ENCODE results near the gene SOCS1. TPM values are rescaled to one million over a fixed set of nuclear protein-coding genes. Genes with fewer than 3 reads are reported as not detected.

SOCS1 gene
- total and polyA plus RNA-seq, 2 experiments from 2014 or later, result 84.7 to 104 TPM

- H2AFZ ChIP-seq, result peak overlapping the region; percentile 90; the same call in 1 of the 2 replicates
- no peaks in the 10 kb centered on the region for H3K36me3 ChIP-seq (ENCODE audit: insufficient read depth)
- no peaks in the 10 kb centered on the region for H3K9me2 ChIP-seq (ENCODE audit: insufficient read depth)
- ATAC-seq (no peak), DNase-seq (ENCODE audit: low spot score) (no peak)
- no peaks in the 10 kb centered on the region for H3F3A ChIP-seq (replicated peaks; ENCODE audit: low read depth)
- no peaks in the 10 kb centered on the region; the same call in 1 of the 2 replicates for H3K4me1 ChIP-seq (ENCODE audit: insufficient read depth)
- peaks cover 3% of the 10 kb centered on the region; the same call in 1 of the 3 replicates for H3K4me1 Mint-ChIP-seq
- no peaks in the 10 kb centered on the region for H4K20me1 ChIP-seq (replicated peaks; ENCODE audit: insufficient read depth)
- no peaks in the 10 kb centered on the region for H3K27me3 ChIP-seq (ENCODE audit: insufficient read depth)
- peak overlapping the region; percentile 55; the same call in 1 of the 2 replicates for H3K27ac ChIP-seq (ENCODE audit: low read depth)
- H3K4me3 ChIP-seq, result no peak overlapping the region
- H3K9me3 Mint-ChIP-seq, result no peaks in the 10 kb centered on the region
- TF ChIP-seq REST (IDR thresholded peaks at IDR 0.05; ENCODE audit: unreplicated experiment), result no peak
- TF ChIP-seq ZNF331 (CRISPR knock-in tag; IDR thresholded peaks at IDR 0.05; ENCODE audit: low read depth), result no peak
- no peak for TF ChIP-seq NANOG (IDR thresholded peaks at IDR 0.05; ENCODE audit: borderline replicate concordance)
- no peak for TF ChIP-seq ETS1 (IDR thresholded peaks at IDR 0.05)
- TF ChIP-seq POLR2AphosphoS5 (IDR thresholded peaks at IDR 0.05; ENCODE audit: low read depth), result no peak
- H3K27ac Mint-ChIP-seq, result no peak overlapping the region
- H3K36me3 Mint-ChIP-seq (ENCODE audit: low read depth), result no peaks in the 10 kb centered on the region
- peaks cover 4% of the 10 kb centered on the region for H3K27me3 Mint-ChIP-seq (ENCODE audit: insufficient read depth, low read depth, poor library complexity)
- no peaks in the 10 kb centered on the region for H3K79me2 ChIP-seq (replicated peaks; ENCODE audit: insufficient read depth)
- H3K4me3 Mint-ChIP-seq, result no peak overlapping the region
- H3K4me2 ChIP-seq, result no peak overlapping the region
These were observed 16.1 kb downstream of the SOCS1 start for GRCh38 chr16:11239644-11240632.

- H3K4me3 ChIP-seq, result no peak overlapping the region
- no peaks in the 10 kb centered on the region for H3F3A ChIP-seq (replicated peaks; ENCODE audit: low read depth)
- peak overlapping the region; percentile 59; the same call in 1 of the 2 replicates for H2AFZ ChIP-seq
- no peaks in the 10 kb centered on the region for H3K79me2 ChIP-seq (replicated peaks; ENCODE audit: insufficient read depth)
- peaks cover 3% of the 10 kb centered on the region; the same call in 1 of the 3 replicates for H3K4me1 Mint-ChIP-seq
- no peak overlapping the region for H3K27ac Mint-ChIP-seq
- no peaks in the 10 kb centered on the region for H3K9me3 Mint-ChIP-seq
- ATAC-seq, result peak; percentile 70
- no peaks in the 10 kb centered on the region for H3K27me3 ChIP-seq (ENCODE audit: insufficient read depth)
- no peaks in the 10 kb centered on the region for H3K36me3 ChIP-seq (ENCODE audit: insufficient read depth)
- H3K9me2 ChIP-seq (ENCODE audit: insufficient read depth), result no peaks in the 10 kb centered on the region
- H3K36me3 Mint-ChIP-seq (ENCODE audit: low read depth), result no peaks in the 10 kb centered on the region
- no peak overlapping the region for H3K4me2 ChIP-seq
- H4K20me1 ChIP-seq (replicated peaks; ENCODE audit: insufficient read depth), result no peaks in the 10 kb centered on the region
- H3K27ac ChIP-seq (ENCODE audit: low read depth), result no peak overlapping the region
- H3K4me3 Mint-ChIP-seq, result no peak overlapping the region
- peaks cover 6% of the 10 kb centered on the region for H3K27me3 Mint-ChIP-seq (ENCODE audit: insufficient read depth, low read depth, poor library complexity)
- H3K4me1 ChIP-seq (ENCODE audit: insufficient read depth), result peaks cover 3% of the 10 kb centered on the region; the same call in 1 of the 2 replicates
- peak; percentile 47 for DNase-seq (ENCODE audit: low spot score)
- TF ChIP-seq NANOG (IDR thresholded peaks at IDR 0.05; ENCODE audit: borderline replicate concordance) (no peak), REST (IDR thresholded peaks at IDR 0.05; ENCODE audit: unreplicated experiment) (no peak), ZNF331 (CRISPR knock-in tag; IDR thresholded peaks at IDR 0.05; ENCODE audit: low read depth) (no peak)
These were observed 17.5 kb downstream of the SOCS1 start for GRCh38 chr16:11238272-11239202.
